GM10248 (cell line): ENCODE measurements around the gene FBXW4.

Experiments
- CTCF ChIA-PET: fragments of 300-600 bp; sonication (Branson Sonifier 250); formaldehyde crosslinking; extraction: SDS; loops from one replicate; lab custom pipeline; 2021; ENCODE audit warnings: antibody characterized with exemption; lab: Yijun Ruan, JAX
- POLR2A ChIA-PET: fragments of 350-650 bp; sonication (Branson Sonifier 250); formaldehyde crosslinking; extraction: SDS; loops from one replicate; lab custom pipeline; 2020; ENCODE audit warnings: antibody characterized with exemption; lab: Yijun Ruan, JAX
- DNase-seq: peaks from one replicate; pipeline ENCODE4 v3.0.0; 2012; ENCODE audit errors: extremely low spot score
- TF ChIP-seq, protein P1 (sequence below): IDR thresholded peaks from 2 replicates; pipeline ENCODE4 v1.5.1; 2012; ENCODE audit warnings: mild to moderate bottlenecking, low read depth; ENCODE audit errors: extremely low read depth, missing control alignments, control extremely low read depth

FBXW4 gene

GRCh38 chr10:101563007-101563406, 132.0 kb downstream of the FBXW4 start:
- TF ChIP-seq, protein P1, sequence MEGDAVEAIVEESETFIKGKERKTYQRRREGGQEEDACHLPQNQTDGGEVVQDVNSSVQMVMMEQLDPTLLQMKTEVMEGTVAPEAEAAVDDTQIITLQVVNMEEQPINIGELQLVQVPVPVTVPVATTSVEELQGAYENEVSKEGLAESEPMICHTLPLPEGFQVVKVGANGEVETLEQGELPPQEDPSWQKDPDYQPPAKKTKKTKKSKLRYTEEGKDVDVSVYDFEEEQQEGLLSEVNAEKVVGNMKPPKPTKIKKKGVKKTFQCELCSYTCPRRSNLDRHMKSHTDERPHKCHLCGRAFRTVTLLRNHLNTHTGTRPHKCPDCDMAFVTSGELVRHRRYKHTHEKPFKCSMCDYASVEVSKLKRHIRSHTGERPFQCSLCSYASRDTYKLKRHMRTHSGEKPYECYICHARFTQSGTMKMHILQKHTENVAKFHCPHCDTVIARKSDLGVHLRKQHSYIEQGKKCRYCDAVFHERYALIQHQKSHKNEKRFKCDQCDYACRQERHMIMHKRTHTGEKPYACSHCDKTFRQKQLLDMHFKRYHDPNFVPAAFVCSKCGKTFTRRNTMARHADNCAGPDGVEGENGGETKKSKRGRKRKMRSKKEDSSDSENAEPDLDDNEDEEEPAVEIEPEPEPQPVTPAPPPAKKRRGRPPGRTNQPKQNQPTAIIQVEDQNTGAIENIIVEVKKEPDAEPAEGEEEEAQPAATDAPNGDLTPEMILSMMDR, result no peak
- DNase-seq, result no peak
- POLR2A ChIA-PET, result no interaction called here
- CTCF ChIA-PET, result interaction anchor here (0.8 to 2.7 kb wide), 4 partner anchors 10 to 349 kb away, joined by 3 to 7 read pairs (median 3); no protein-coding TSS in a partner anchor

GRCh38 chr10:101562231-101562630, 132.7 kb downstream of the FBXW4 start:
- ChIA-PET CTCF (interaction anchor here (0.8 to 4.4 kb wide), 4 partner anchors 8 to 348 kb away, joined by 3 to 41 read pairs (median 5); no protein-coding TSS in a partner anchor), POLR2A (no interaction called here)
- TF ChIP-seq, protein P1, result no peak
- DNase-seq, result no peak

- TF ChIP-seq, protein P1, result no peak
- POLR2A ChIA-PET, result no interaction called here
- DNase-seq, result no peak
- CTCF ChIA-PET, result interaction anchor here (1.0 to 4.4 kb wide), 4 partner anchors 9 to 347 kb away, joined by 3 to 41 read pairs (median 5); no protein-coding TSS in a partner anchor
Measured at GRCh38 chr10:101561068-101561915, 133.7 kb downstream of the FBXW4 start.
